ENCODE measurements around the gene PTH1R.

Gene PTH1R

GRCh38 chr3:46877406-46878125, at the start of gene PTH1R:
PTH1R (plus strand) TSS chr3:46877721; CDS start chr3:46883560, 5,839 bp downstream.
- DNase-seq (ENCODE audit: low read depth, low spot score) = no peak

- DNase-seq (ENCODE audit: low read depth, low spot score) = no peak
Measured at GRCh38 chr3:46829699-46830208, 47.8 kb upstream of the PTH1R start.

GRCh38 chr3:46830801-46831200, 46.7 kb upstream of the PTH1R start:
- no peak for DNase-seq (ENCODE audit: low read depth, low spot score)

- DNase-seq (ENCODE audit: low read depth, low spot score) = no peak
Measured at GRCh38 chr3:46831316-46831715, 46.2 kb upstream of the PTH1R start.

- DNase-seq (ENCODE audit: low read depth, low spot score) = no peak
Measured at GRCh38 chr3:46831841-46832240, 45.7 kb upstream of the PTH1R start.

- no peak for DNase-seq (ENCODE audit: low read depth, low spot score)
Measured at GRCh38 chr3:46833346-46834300, 43.9 kb upstream of the PTH1R start.

- DNase-seq (ENCODE audit: low read depth, low spot score) = no peak
Measured at GRCh38 chr3:46835054-46835453, 42.5 kb upstream of the PTH1R start.

- DNase-seq (ENCODE audit: low read depth, low spot score) = no peak
Measured at GRCh38 chr3:46835491-46835890, 42.0 kb upstream of the PTH1R start.

- DNase-seq (ENCODE audit: low read depth, low spot score) = no peak
Measured at GRCh38 chr3:46838301-46838700, 39.2 kb upstream of the PTH1R start.

- DNase-seq (ENCODE audit: low read depth, low spot score) = no peak
Measured at GRCh38 chr3:46840491-46840890, 37.0 kb upstream of the PTH1R start.

- DNase-seq (ENCODE audit: low read depth, low spot score) = no peak
Measured at GRCh38 chr3:46843508-46843907, 34.0 kb upstream of the PTH1R start.

GRCh38 chr3:46844397-46844796, 33.1 kb upstream of the PTH1R start:
- no peak for DNase-seq (ENCODE audit: low read depth, low spot score)

- no peak for DNase-seq (ENCODE audit: low read depth, low spot score)
Measured at GRCh38 chr3:46844881-46845312, 32.6 kb upstream of the PTH1R start.

- DNase-seq (ENCODE audit: low read depth, low spot score) = peak; percentile 81
Measured at GRCh38 chr3:46845397-46845859, 32.1 kb upstream of the PTH1R start.

- peak; percentile 38 for DNase-seq (ENCODE audit: low read depth, low spot score)
Measured at GRCh38 chr3:46845860-46846623, 31.5 kb upstream of the PTH1R start.

- no peak for DNase-seq (ENCODE audit: low read depth, low spot score)
Measured at GRCh38 chr3:46846624-46847542, 30.6 kb upstream of the PTH1R start.

GRCh38 chr3:46847744-46848143, 29.8 kb upstream of the PTH1R start:
- DNase-seq (ENCODE audit: low read depth, low spot score) = no peak

- DNase-seq (ENCODE audit: low read depth, low spot score) = no peak
Measured at GRCh38 chr3:46848271-46849044, 29.1 kb upstream of the PTH1R start.

GRCh38 chr3:46849045-46849631, 28.4 kb upstream of the PTH1R start:
- DNase-seq (ENCODE audit: low read depth, low spot score) = no peak
